K562 (cell line): ENCODE data around the gene RDH5. TPM values are rescaled to one million over a fixed set of nuclear protein-coding genes. Genes with fewer than 3 reads are reported as not detected.

Experiments
- ATF1 ChIP-seq, 2 experiments: fragments of 450-650 bp in 1 of 2; IDR thresholded peaks; 2 replicates each; pipeline ENCODE4 v1.6.1; 2016; ENCODE audit warnings: missing compliant biosample characterization in 1 of 2, missing genetic modification characterization in 1 of 2
- ELF4 ChIP-seq: fragments of 450-650 bp; formaldehyde crosslinking; IDR thresholded peaks from 2 replicates; pipeline ENCODE4 v1.4.0; 2022; ENCODE audit warnings: missing genetic modification characterization
- JUND ChIP-seq, 2 experiments: IDR thresholded peaks; 2 replicates in 1 of 2; 3 replicates in 1 of 2; pipeline ENCODE4 v1.6.1; 2011; ENCODE audit warnings: borderline replicate concordance in 2 of 2, low read depth in 2 of 2, low read length in 2 of 2, improper control_type of control experiment in 1 of 2, missing biosample characterization in 1 of 2, missing genetic modification characterization in 1 of 2, missing genetic modification reagents in 1 of 2
- NFRKB ChIP-seq: fragments of 450-650 bp; IDR thresholded peaks from 2 replicates; pipeline ENCODE4 v1.6.1; 2016; ENCODE audit warnings: low read depth
- NR2C2 ChIP-seq, 2 experiments: fragments of 200-800 bp in 1 of 2; sonication (Bioruptor generic) in 1 of 2; sonication (generic) in 1 of 2; formaldehyde crosslinking in 1 of 2; IDR thresholded peaks; 2 replicates each; pipeline versions ENCODE4 v1.6.1 to v1.8.0; 2016 to 2022; ENCODE audit warnings: mild to moderate bottlenecking in 1 of 2, missing compliant biosample characterization in 1 of 2, missing genetic modification characterization in 1 of 2, missing genetic modification reagents in 1 of 2
- TAF1 ChIP-seq: IDR thresholded peaks from 2 replicates; pipeline ENCODE4 v1.6.1; 2011; ENCODE audit warnings: mild to moderate bottlenecking, low read length, moderate library complexity; ENCODE audit not compliant: insufficient read depth, control insufficient read depth, severe bottlenecking; ENCODE audit errors: extremely low read depth
- TBL1XR1 ChIP-seq, 2 experiments: IDR thresholded peaks; 2 replicates each; pipeline ENCODE4 v1.6.1; 2012; ENCODE audit warnings: improper control_type of control experiment in 2 of 2, low read length in 2 of 2, mild to moderate bottlenecking in 1 of 2
- TCF3 ChIP-seq: sonication (generic); formaldehyde crosslinking; IDR thresholded peaks from 2 replicates; pipeline ENCODE4 v1.4.0; 2020; ENCODE audit warnings: mild to moderate bottlenecking, missing genetic modification reagents
- ZC3H8 ChIP-seq: fragments of 450-650 bp; IDR thresholded peaks from 2 replicates; pipeline ENCODE4 v1.6.1; 2017
- polyA plus RNA-seq, 8 experiments: library from polyadenylated mRNA; depleted of rRNA in 4 of 8; stranded (reverse) in 5 of 8; unstranded in 3 of 8; fragments of >200 nt; fragmentation: Nextera tagmentation in 2 of 8; fragmentation: Illumina TruSeq in 1 of 8; extraction: Ambion mirVana in 2 of 8; extraction: Trizol in 1 of 8; gene quantifications; 2 replicates each; pipeline versions ENCODE4 v1.2.1 to v1.2.3, GENCODE V29; 2011 to 2014; ENCODE audit warnings: inconsistent platforms in 1 of 8, missing spikeins in 1 of 8
- total RNA-seq, 7 experiments: library from RNA; depleted of rRNA in 6 of 7; stranded (reverse); fragments of >200 nt in 6 of 7; fragmentation: Illumina TruSeq in 2 of 7; extraction: Trizol in 2 of 7; gene quantifications; 2 replicates each; pipeline versions ENCODE4 v1.2.1 to v1.2.3, GENCODE V29; 2011 to 2021; ENCODE audit warnings: low replicate concordance in 1 of 7
- TF ChIP-seq, protein P1 (sequence below): fragments of 450-650 bp; formaldehyde crosslinking; IDR thresholded peaks from 2 replicates; pipeline ENCODE4 v1.4.0; 2020; ENCODE audit warnings: mild to moderate bottlenecking, moderate library complexity
- TF ChIP-seq, protein P2 (sequence below): fragments of 450-650 bp; formaldehyde crosslinking; IDR thresholded peaks from 2 replicates; pipeline ENCODE4 v1.4.0; 2020; ENCODE audit warnings: mild to moderate bottlenecking, moderate library complexity
- TF ChIP-seq, protein P3 (sequence below): sonication (generic); formaldehyde crosslinking; IDR thresholded peaks from 2 replicates; pipeline ENCODE4 v1.8.0; 2022; ENCODE audit warnings: missing genetic modification reagents, mild to moderate bottlenecking, moderate library complexity, borderline replicate concordance
- TF ChIP-seq, protein P4 (sequence below), 2 experiments: fragments of 450-650 bp; IDR thresholded peaks; 2 replicates each; pipeline ENCODE4 v1.6.1; 2016
- TF ChIP-seq, protein P5 (sequence below), 3 experiments: fragments of 200-800 bp in 1 of 3; sonication (Bioruptor generic) in 1 of 3; sonication (generic) in 1 of 3; formaldehyde crosslinking in 1 of 3; IDR thresholded peaks; 2 replicates each; pipeline versions ENCODE4 v1.6.1 to v1.8.0; 2016 to 2022; ENCODE audit warnings: mild to moderate bottlenecking in 2 of 3, missing compliant biosample characterization in 2 of 3, missing genetic modification characterization in 2 of 3, missing genetic modification reagents in 1 of 3
- TF ChIP-seq, protein P6 (sequence below), 2 experiments: fragments of 450-650 bp; conservative IDR thresholded peaks; 2 replicates each; pipeline ENCODE4 v1.6.1; 2017; ENCODE audit warnings: mild to moderate bottlenecking in 2 of 2, moderate library complexity in 2 of 2

Gene RDH5
- total and polyA plus RNA-seq, 9 of the 15 experiments (the other 6 are each of a cell fraction or from before 2014, with no cell fraction given) = 0.28 to 2.0 (median 1.1) TPM; not detected in 1

DNA sequence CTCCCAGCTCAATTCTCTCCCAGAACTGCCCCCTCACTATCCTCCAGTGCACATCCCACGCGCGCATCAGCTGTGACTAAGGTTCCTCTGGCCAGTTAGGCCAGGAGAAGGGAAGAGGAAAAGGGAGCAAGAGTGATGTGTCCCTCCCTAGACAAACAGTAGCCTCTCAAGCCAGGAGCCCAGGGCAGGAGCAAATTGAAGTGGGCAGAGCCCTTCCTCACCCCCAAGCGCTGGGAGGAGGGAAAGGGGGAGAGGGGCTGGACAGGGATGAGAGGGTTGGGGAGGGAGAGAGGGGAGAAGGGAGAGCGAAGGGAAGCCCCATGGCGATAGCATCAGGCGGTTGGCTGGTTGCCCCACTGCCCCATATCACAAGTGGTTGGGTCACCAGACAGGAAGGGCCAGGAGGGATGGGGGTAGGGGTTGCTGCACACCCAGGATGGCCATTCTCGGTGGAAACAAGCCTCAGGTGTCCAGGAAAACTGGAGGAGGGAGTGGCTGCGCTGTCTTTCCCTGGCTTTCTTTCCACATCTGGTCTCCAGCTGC lies 7.5 kb downstream of the RDH5 start (continued):
- TF ChIP-seq, protein P1, sequence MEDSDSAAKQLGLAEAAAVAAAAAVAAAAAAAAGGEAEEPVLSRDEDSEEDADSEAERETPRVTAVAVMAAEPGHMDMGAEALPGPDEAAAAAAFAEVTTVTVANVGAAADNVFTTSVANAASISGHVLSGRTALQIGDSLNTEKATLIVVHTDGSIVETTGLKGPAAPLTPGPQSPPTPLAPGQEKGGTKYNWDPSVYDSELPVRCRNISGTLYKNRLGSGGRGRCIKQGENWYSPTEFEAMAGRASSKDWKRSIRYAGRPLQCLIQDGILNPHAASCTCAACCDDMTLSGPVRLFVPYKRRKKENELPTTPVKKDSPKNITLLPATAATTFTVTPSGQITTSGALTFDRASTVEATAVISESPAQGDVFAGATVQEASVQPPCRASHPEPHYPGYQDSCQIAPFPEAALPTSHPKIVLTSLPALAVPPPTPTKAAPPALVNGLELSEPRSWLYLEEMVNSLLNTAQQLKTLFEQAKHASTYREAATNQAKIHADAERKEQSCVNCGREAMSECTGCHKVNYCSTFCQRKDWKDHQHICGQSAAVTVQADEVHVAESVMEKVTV (CRISPR knock-in tag) = no peak
- TF ChIP-seq TCF3 (CRISPR knock-in tag) (peak; percentile 40; the same call in 1 of the 2 replicates), NR2C2 (CRISPR knock-in tag; IDR thresholded peaks at IDR 0.05) (no peak), NR2C2 (tag; IDR thresholded peaks at IDR 0.05) (peak; percentile 67; the same call in 1 of the 2 replicates), ATF1 (CRISPR knock-in tag; IDR thresholded peaks at IDR 0.05) (no peak), ATF1 (tag; IDR thresholded peaks at IDR 0.05) (peak; percentile 62), TBL1XR1 (IDR thresholded peaks at IDR 0.05; ENCODE audit: low read length in 2 of 2) (peak in 1 of 2 experiments; percentile 42; a peak in 1 of 4 replicates), JUND (IDR thresholded peaks at IDR 0.05; ENCODE audit: borderline replicate concordance, low read depth, low read length) (peak; percentile 60; the same call in 1 of the 2 replicates), JUND (tag; IDR thresholded peaks at IDR 0.05; ENCODE audit: borderline replicate concordance, low read depth, low read length) (peak; percentile 34; the same call in 1 of the 3 replicates), NFRKB (no peak), TAF1 (no peak), ZC3H8 (no peak), ELF4 (peak; percentile 62; the same call in 1 of the 2 replicates)
- TF ChIP-seq, protein P2, sequence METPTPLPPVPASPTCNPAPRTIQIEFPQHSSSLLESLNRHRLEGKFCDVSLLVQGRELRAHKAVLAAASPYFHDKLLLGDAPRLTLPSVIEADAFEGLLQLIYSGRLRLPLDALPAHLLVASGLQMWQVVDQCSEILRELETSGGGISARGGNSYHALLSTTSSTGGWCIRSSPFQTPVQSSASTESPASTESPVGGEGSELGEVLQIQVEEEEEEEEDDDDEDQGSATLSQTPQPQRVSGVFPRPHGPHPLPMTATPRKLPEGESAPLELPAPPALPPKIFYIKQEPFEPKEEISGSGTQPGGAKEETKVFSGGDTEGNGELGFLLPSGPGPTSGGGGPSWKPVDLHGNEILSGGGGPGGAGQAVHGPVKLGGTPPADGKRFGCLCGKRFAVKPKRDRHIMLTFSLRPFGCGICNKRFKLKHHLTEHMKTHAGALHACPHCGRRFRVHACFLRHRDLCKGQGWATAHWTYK (CRISPR knock-in tag) = 0 out of 2 replicates have a peak, but pooled peaks have one; percentile 16
- TF ChIP-seq, protein P3, sequence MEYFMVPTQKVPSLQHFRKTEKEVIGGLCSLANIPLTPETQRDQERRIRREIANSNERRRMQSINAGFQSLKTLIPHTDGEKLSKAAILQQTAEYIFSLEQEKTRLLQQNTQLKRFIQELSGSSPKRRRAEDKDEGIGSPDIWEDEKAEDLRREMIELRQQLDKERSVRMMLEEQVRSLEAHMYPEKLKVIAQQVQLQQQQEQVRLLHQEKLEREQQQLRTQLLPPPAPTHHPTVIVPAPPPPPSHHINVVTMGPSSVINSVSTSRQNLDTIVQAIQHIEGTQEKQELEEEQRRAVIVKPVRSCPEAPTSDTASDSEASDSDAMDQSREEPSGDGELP = peak; percentile 87
- TF ChIP-seq, protein P4, sequence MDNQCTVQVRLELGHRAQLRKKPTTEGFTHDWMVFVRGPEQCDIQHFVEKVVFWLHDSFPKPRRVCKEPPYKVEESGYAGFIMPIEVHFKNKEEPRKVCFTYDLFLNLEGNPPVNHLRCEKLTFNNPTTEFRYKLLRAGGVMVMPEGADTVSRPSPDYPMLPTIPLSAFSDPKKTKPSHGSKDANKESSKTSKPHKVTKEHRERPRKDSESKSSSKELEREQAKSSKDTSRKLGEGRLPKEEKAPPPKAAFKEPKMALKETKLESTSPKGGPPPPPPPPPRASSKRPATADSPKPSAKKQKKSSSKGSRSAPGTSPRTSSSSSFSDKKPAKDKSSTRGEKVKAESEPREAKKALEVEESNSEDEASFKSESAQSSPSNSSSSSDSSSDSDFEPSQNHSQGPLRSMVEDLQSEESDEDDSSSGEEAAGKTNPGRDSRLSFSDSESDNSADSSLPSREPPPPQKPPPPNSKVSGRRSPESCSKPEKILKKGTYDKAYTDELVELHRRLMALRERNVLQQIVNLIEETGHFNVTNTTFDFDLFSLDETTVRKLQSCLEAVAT (IDR thresholded peaks at IDR 0.05) = 0 out of 4 replicates have a peak, but pooled peaks of 1 of the 2 experiments have one; percentile 13
- TF ChIP-seq, protein P5, sequence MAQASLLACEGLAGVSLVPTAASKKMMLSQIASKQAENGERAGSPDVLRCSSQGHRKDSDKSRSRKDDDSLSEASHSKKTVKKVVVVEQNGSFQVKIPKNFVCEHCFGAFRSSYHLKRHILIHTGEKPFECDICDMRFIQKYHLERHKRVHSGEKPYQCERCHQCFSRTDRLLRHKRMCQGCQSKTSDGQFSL (CRISPR knock-in tag; IDR thresholded peaks at IDR 0.05) = no peak
- TF ChIP-seq, protein P5 (tag; IDR thresholded peaks at IDR 0.05) = 0 out of 4 replicates have a peak, but pooled peaks of 1 of the 2 experiments have one; percentile 3
- TF ChIP-seq, protein P6, sequence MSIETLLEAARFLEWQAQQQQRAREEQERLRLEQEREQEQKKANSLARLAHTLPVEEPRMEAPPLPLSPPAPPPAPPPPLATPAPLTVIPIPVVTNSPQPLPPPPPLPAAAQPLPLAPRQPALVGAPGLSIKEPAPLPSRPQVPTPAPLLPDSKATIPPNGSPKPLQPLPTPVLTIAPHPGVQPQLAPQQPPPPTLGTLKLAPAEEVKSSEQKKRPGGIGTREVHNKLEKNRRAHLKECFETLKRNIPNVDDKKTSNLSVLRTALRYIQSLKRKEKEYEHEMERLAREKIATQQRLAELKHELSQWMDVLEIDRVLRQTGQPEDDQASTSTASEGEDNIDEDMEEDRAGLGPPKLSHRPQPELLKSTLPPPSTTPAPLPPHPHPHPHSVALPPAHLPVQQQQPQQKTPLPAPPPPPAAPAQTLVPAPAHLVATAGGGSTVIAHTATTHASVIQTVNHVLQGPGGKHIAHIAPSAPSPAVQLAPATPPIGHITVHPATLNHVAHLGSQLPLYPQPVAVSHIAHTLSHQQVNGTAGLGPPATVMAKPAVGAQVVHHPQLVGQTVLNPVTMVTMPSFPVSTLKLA (conservative IDR thresholded peaks at IDR 0.05) = peak in 1 of 2 experiments; percentile 67; a peak in 2 of 4 replicates
